HFF-Myc (cell line): ENCODE data around the gene RHOF.
A peak's percentile ranks its signal among the peaks of the same experiment; 100 is the strongest.

ENCODE experiments used
- DNase-seq: peaks from one replicate; pipeline ENCODE4 v3.0.0-alpha.2; 2011; ENCODE audit warnings: low read depth; ENCODE audit errors: extremely low read depth
- H3K4me3 ChIP-seq: replicated peaks from 2 replicates; pipeline ENCODE4 v1.5.1; 2011; ENCODE audit warnings: low read depth, mild to moderate bottlenecking, control low read depth, low read length
- CTCF ChIP-seq: IDR thresholded peaks from 2 replicates; pipeline ENCODE4 v1.5.1; 2012; ENCODE audit warnings: mild to moderate bottlenecking, low read depth, low read length, control low read depth; ENCODE audit errors: missing control alignments

RHOF gene

GRCh38 chr12:121808623-121809022 is 15.1 kb upstream of the RHOF start:
- DNase-seq: no peak
- no peak for TF ChIP-seq CTCF
- no peak overlapping the region for H3K4me3 ChIP-seq

DNA sequence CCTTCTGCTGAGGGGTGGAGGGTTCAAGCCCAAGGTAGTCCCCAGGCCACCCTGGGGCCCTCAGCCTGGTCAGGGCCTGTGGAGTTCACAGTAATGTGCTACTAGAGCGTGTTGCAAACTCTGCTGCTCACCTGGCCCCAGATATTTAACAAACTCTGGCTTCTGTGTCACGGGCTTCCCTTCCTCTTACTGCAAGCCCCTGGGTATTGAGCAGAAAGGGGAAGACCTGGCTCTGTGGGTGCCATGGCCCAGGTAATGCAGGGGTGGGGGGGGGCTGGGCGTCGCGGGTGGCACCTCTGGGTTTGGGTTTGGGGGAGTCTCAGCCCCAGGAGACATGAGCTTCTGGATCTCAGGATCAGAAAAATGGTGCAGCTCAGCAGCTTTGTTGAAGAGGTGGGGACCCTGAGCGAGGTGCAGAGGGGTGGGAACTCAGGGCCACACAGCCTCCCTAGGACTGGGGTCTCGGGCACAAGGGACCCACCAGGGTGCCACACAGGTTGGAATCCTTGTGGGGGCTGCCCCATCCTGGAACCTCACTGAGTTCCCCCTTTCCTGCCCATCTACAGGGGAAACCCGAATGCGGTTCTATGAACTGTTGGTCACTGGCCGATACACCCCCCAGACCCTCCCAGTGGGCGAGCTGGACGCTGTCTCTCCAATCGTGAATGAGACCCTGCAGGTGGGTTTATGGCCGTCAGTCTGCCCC is 14.3 kb upstream of the RHOF start:
- no peak for TF ChIP-seq CTCF
- H3K4me3 ChIP-seq: no peak overlapping the region
- DNase-seq: no peak

- DNase-seq: no peak
- H3K4me3 ChIP-seq: peak overlapping the region; percentile 63
- no peak for TF ChIP-seq CTCF
Measured at GRCh38 chr12:121806546-121807423, 13.3 kb upstream of the RHOF start.

GRCh38 chr12:121806009-121806545 is 12.6 kb upstream of the RHOF start:
- DNase-seq: no peak
- H3K4me3 ChIP-seq: peak overlapping the region; percentile 63
- TF ChIP-seq CTCF: no peak

GRCh38 chr12:121805171-121806008 is 11.9 kb upstream of the RHOF start:
- DNase-seq: no peak
- TF ChIP-seq CTCF: no peak

DNA sequence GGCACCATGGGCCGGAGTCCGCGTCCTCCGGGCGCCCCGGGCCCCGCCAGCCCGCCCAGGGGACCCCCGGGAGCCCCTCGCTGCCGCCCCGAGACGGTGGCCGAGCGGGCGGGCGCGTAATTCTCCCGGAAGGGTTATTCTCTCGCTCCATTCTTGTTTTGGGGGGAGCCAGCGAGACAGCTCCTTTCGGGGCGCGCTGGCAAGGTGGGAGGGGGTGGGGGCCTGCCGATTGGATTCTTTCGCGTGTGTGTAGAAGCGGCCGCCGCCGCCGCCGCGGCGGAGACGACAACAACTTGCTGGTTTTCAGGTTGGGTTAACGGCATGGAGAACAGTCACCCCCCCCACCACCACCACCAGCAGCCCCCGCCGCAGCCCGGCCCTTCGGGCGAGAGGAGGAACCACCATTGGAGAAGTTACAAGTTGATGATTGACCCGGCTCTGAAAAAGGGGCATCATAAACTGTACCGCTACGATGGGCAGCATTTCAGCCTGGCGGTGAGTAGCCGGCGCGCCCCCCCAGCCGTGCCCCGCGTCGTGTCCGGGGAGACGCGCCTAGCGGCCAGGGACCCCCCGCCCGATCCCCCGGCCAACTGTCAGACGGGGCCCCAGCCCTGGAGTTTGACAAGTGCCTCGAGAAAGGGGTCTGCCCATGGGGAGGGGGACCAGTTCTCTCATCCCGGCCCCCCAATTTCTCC is 11.1 kb upstream of the RHOF start:
- no peak for DNase-seq
- TF ChIP-seq CTCF: no peak
- H3K4me3 ChIP-seq: peak overlapping the region; percentile 63

More at GRCh38 chr12:121805171-121806008, 11.9 kb upstream of the RHOF start:
- H3K4me3 ChIP-seq: peak overlapping the region; percentile 63
